ENCODE data around the gene CRCP. TPM values are rescaled to one million over a fixed set of nuclear protein-coding genes. Genes with fewer than 3 reads are reported as not detected.
"Not testable (repeated sequence)": the region's sequence is repeated elsewhere in the genome, so short reads cannot be mapped to it uniquely, and the experiment has no call there.

CRCP gene
- total RNA-seq, 2 donors from 2014 or later = 25.7 to 27.4 TPM

GRCh38 chr7:66100408-66101050, 14.1 kb upstream of the CRCP start:
- no peak for DNase-seq
- intact Hi-C loops (cut with DNase I) = no loop called here
- no peak for ATAC-seq

DNA sequence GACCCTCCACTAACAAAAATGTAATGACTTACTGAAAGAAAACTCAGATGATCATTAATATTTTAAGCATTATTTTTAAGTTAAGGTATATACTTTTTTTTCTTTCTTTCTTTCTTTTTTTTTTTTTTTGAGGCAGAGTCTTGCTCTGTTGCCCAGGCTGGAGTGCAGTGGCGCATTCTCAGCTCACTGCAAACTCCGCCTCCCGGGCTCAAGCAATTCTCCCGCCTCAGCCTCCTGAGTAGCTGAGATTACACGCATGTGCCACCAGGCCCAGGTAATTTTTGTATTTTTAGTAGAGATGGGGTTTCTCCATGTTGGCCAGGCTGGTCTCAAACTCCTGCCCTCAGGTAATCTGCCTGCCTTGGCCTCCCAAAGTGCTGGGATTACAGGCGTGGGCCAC, 12.5 kb upstream of the CRCP start:
- DNase-seq; ATAC-seq; intact Hi-C loops (cut with DNase I): not testable (repeated sequence)

DNA sequence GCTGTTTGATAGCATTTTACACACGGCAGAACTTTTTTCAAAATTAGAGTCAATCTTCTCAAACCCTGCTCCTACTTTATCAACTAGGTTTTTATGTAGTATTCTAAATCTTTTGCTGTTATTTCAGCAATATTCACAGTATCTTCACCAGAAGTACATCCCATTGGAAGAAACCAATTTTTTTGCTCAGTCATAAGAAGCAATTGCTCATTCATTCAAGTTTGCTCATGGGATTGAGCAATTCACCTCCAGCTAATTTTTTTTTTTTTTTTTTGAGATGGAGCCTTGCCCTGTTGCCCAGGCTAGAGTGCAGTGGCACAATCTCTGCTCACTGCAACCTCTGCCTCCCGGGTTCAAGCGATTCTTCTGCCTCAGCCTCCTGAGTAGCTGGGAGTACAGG, 10.7 kb upstream of the CRCP start:
- ATAC-seq; intact Hi-C loops (cut with DNase I): not testable (repeated sequence)

GRCh38 chr7:66105263-66105748, 9.3 kb upstream of the CRCP start:
- ATAC-seq = no peak
- no peak for DNase-seq
- intact Hi-C loops (cut with DNase I) = no loop called here

More for the DNA sequence above, 10.7 kb upstream of the CRCP start:
- DNase-seq = not testable (repeated sequence)

DNA sequence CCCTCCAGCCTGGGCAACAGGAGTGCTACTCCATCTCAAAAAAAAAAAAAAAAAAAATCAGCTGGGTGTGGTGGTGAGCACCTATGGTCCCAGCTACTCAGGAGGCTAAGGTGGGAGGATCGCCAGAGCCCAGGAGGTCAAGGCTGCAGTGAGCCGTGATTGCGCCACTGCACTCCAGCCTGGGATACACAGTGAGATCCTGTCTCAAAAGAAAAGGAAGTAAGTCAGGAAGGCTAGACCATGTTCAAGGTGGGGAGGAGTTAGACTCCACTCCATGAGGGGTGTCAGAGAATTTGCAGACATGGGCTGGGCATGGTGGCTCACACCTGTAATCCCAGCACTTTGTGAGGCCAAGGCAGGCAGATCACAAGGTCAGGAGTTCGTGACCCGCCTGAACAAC, 6.2 kb upstream of the CRCP start:
- intact Hi-C loops (cut with DNase I); ATAC-seq; DNase-seq: not testable (repeated sequence)

DNA sequence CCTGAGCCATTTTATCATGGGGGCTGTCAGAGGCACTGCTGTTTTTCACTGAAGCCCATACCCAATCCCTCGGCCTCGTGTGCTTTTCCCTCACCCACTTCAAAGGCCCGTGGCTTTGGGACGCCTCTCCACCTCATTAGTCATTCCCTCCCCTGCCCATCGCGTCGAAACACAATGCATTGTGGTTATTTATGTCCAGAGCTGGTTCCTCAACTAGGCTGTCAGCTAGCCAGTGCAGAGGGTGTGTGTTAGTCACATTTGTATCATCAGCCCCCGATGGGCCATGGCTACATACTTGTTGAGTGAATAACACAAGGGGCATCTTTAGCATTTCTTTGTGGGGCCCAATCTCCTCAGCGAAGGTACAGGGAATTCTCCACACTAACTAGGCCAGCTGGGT, 3.8 kb upstream of the CRCP start:
- intact Hi-C loops (cut with DNase I) = loop anchor here in 1 of 2 donors (5.0 kb wide), 1 partner anchor 34 kb away; the partner anchor contains the start of gene ASL
- ATAC-seq (no peak), DNase-seq (no peak)

GRCh38 chr7:66116680-66117420, 2.2 kb downstream of the CRCP start:
- intact Hi-C loops (cut with DNase I); DNase-seq; ATAC-seq: not testable (repeated sequence)

DNA sequence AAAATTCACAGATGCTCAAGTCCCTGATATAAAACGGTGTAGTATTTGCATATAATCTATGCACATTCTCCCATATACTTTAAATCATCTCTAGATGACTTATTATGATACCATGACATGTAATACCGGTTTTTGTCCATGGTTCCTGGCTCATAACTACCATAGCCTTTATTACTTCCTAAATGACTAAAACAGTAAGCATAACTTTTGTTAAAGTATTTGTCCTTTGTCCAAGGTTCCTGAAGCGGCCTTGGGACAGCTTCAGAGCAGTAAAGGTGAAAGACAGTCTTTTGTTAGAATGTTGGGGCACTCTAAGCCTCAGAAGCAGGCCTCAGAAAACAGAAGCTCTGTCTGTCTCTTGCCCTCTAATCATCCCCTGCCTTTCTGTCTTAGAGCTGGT, 4.0 kb downstream of the CRCP start:
- DNase-seq = no peak
- intact Hi-C loops (cut with DNase I) = no loop called here
- no peak for ATAC-seq

DNA sequence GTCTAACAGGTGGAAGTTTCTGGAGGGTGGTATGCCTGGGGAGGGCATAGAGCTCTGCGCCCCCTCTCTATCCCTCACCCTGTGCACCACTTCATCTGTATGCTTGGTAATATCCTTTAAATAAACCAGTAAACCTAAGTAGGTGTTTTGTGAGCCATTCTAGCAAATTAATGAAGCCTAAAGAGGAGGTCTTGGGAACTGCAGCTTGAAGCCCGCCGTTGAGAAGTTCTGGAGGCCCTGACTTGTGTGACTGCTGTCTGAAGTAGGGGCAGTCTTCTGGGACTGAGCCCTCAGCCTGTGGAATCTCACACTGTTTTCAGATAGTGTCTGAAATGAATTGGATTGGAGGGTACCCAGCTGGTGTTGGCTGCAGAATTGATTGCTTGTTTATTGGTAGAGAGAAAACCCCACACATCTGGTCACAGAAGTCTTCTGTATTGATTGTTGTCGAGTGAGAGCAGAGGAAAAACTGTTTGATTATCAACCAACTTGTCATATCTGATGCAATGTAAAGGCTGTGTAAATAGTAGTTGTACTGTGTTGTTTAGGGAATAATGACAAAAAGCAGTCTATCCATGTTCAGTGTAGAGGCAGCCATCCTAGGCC, 4.7 kb downstream of the CRCP start:
- no peak for DNase-seq
- no peak for ATAC-seq
- intact Hi-C loops (cut with DNase I) = no loop called here

- no peak for DNase-seq
- intact Hi-C loops (cut with DNase I) = no loop called here
Observed at GRCh38 chr7:66123175-66123528, 8.5 kb downstream of the CRCP start.

DNA sequence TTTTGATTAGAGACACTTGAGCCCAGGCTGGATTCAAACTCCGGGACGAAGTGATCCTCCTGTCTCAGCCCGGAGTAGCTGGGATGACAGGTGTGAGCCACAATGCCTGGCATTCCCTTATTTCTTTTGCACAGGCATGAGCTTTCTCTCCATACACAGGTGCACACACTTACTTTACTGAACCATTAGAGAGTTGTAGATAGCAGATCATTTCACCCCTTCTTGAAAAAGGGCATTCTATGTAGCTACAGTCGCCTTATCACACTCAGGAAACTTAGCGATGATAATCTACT, 9.9 kb downstream of the CRCP start:
- ATAC-seq; DNase-seq; intact Hi-C loops (cut with DNase I): not testable (repeated sequence)

More at GRCh38 chr7:66123175-66123528, 8.5 kb downstream of the CRCP start:
- no peak for ATAC-seq

DNA sequence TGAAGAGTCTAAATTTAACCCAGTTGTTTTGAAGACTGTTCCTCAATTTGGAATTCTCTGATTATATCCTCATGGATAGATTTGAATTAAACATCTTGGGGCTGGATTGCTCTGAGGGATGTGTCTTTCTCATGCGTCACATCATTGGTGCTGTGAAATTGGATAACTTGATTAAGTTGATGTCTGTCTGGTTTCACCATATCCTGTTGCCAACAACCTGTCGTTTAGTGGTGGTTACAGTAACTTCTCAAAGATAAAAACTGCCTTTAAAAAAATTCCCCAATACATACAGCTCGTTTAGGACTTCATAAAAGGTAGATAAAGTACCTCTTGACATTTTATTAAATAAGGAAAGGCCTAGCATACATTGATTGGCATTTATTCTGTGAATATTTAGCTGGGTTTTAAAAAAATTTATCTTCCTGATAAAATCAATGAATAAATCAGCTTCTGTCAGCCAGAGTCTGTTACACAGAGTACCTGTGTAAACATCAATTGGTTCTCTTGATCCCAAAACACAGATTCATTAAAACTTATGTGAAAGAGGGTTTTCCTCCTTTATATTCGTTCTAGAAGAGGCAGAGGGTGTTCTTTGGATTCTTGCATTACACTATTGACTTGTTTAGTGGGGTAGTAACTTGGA, 10.5 kb downstream of the CRCP start:
- peak; percentile 34 to 45 for ATAC-seq
- no peak for DNase-seq
- intact Hi-C loops (cut with DNase I) = no loop called here

- ATAC-seq; intact Hi-C loops (cut with DNase I): not testable (repeated sequence)
Observed at GRCh38 chr7:66125781-66126352, 11.2 kb downstream of the CRCP start.

GRCh38 chr7:66127172-66127571, 12.5 kb downstream of the CRCP start:
- ATAC-seq = peak in 1 of 2 donors; percentile 39
- intact Hi-C loops (cut with DNase I); DNase-seq: not testable (repeated sequence)

More at GRCh38 chr7:66125781-66126352, 11.2 kb downstream of the CRCP start:
- not testable (repeated sequence) for DNase-seq

GRCh38 chr7:66138994-66139752, 24.5 kb downstream of the CRCP start:
- intact Hi-C loops (cut with DNase I) = loop anchor here in 1 of 2 donors (10.0 kb wide), 1 partner anchor 64 kb away; the partner anchor contains the start of gene ASL
- ATAC-seq (no peak), DNase-seq (no peak)

DNA sequence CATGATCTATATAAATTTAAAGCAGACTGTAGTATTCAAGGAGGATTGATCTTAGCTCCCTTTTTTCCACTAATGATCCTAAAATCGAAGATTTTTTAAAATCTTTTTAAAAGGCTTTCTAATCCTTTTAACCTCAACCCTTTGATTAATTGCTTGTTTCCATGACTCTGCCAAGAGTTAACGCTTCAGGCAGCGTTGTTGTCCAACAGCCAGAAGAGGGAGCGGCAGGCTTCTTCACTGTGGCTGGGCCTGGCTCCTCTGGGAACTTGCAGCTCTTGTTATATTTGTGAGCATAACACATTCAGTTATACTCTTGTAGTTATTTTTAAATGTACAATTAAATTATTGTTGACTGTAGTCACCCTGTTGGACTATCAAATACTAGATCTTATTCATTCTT, 26.3 kb downstream of the CRCP start:
- ATAC-seq (peak; percentile 63 to 78), DNase-seq (peak; percentile 74)
- intact Hi-C loops (cut with DNase I) = loop anchor here in 1 of 2 donors (10.0 kb wide), 1 partner anchor 354 kb away; no protein-coding TSS in a partner anchor

DNA sequence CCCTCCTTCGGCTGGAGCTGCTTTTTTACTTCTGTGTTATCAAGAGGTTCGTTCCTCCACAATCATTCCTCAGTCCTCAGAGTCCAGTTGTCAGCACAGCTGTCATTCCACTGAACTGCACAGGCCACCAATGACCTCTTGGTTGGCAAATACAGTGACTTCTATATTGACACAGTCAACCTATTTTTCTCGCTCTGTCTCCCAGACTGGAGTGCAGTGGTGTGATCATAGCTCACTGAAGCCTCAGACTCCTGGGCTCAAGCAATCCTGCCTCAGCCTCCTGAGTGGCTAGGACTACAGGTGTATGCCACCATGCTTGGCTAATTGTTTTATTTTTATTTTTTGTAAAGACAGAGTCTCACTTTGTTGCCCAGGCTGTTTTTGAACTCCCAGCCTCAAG, 27.7 kb downstream of the CRCP start:
- intact Hi-C loops (cut with DNase I) = loop anchor here in 1 of 2 donors (10.0 kb wide), 1 partner anchor 352 kb away; no protein-coding TSS in a partner anchor
- DNase-seq (no peak), ATAC-seq (no peak)

DNA sequence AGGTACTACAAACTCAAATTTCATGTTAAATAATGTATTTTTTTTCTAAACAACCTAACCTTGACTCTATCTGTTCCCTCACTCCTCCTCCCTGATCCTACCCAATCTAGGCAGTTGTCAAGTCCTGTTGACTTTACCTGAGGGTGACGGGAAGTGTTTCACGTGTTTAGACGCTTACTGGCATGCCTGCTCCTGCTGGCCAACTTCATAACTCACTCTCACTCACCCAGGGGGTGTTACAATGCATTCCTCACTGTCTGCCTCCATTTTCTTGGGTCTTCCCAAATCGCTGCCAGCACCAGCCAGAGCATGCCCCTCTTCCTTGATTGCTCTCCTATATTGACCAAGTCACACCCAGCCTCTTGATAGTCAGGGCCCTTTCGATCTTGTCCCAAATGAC, 28.3 kb downstream of the CRCP start:
- no peak for ATAC-seq
- no peak for DNase-seq
- intact Hi-C loops (cut with DNase I) = loop anchor here in 1 of 2 donors (10.0 kb wide), 1 partner anchor 352 kb away; no protein-coding TSS in a partner anchor

Measured in left cardiac atrium (tissue), 4 donors.